IPS-20b (cell line): ENCODE data around the gene AQP7.
"Not testable (repeated sequence)": the region's sequence is repeated elsewhere in the genome, so short reads cannot be mapped to it uniquely, and the experiment has no call there.

ENCODE experiments used
- H3K27ac ChIP-seq: one replicate; pipeline ENCODE4 v1.5.1; 2013; ENCODE audit warnings: low read length
- H3K27me3 ChIP-seq: 2 replicates; pipeline ENCODE4 v1.6.1; 2013; ENCODE audit warnings: mild to moderate bottlenecking, low read length, inconsistent platforms; ENCODE audit not compliant: insufficient read depth
- H3K36me3 ChIP-seq: 2 replicates; pipeline ENCODE4 v1.6.1; 2013; ENCODE audit warnings: low read depth, mild to moderate bottlenecking, inconsistent platforms, low read length, moderate library complexity; ENCODE audit not compliant: insufficient read depth
- H3K4me1 ChIP-seq: 2 replicates; pipeline ENCODE4 v1.6.1; 2013; ENCODE audit warnings: mild to moderate bottlenecking, control low read depth, inconsistent platforms, low read length, moderate library complexity; ENCODE audit not compliant: insufficient read depth
- H3K4me3 ChIP-seq: 2 replicates; pipeline ENCODE4 v1.5.1; 2013; ENCODE audit warnings: mild to moderate bottlenecking, low read length, inconsistent platforms
- H3K9ac ChIP-seq: 2 replicates; pipeline ENCODE4 v1.6.1; 2013; ENCODE audit warnings: low read depth, mild to moderate bottlenecking, inconsistent platforms, low read length, moderate library complexity
- H3K9me3 ChIP-seq: 2 replicates; pipeline ENCODE4 v1.6.1; 2013; ENCODE audit warnings: mild to moderate bottlenecking, low read depth, low read length, inconsistent platforms; ENCODE audit not compliant: insufficient read depth

AQP7 gene

GRCh38 chr9:33429256-33429985 lies 27.1 kb upstream of the AQP7 start:
- Histone ChIP-seq H3K9ac (no peak overlapping the region), H3K36me3 (no peaks in the 10 kb centered on the region), H3K4me3 (no peak overlapping the region), H3K27ac (no peak overlapping the region), H3K4me1 (no peaks in the 10 kb centered on the region), H3K27me3 (no peaks in the 10 kb centered on the region), H3K9me3 (no peaks in the 10 kb centered on the region)

- no peaks in the 10 kb centered on the region for H3K9me3 ChIP-seq
- H3K9ac ChIP-seq: no peak overlapping the region
- no peaks in the 10 kb centered on the region for H3K36me3 ChIP-seq
Observed at GRCh38 chr9:33426843-33427293, 24.5 kb upstream of the AQP7 start.

GRCh38 chr9:33425128-33425533 lies 22.8 kb upstream of the AQP7 start:
- Histone ChIP-seq H3K9ac (no peak overlapping the region), H3K4me1 (no peaks in the 10 kb centered on the region), H3K27me3 (no peaks in the 10 kb centered on the region), H3K4me3 (no peak overlapping the region), H3K27ac (no peak overlapping the region), H3K36me3 (no peaks in the 10 kb centered on the region), H3K9me3 (no peaks in the 10 kb centered on the region)

More at GRCh38 chr9:33426843-33427293, 24.5 kb upstream of the AQP7 start:
- Histone ChIP-seq H3K27me3 (no peaks in the 10 kb centered on the region), H3K4me3 (no peak overlapping the region), H3K27ac (no peak overlapping the region), H3K4me1 (no peaks in the 10 kb centered on the region)

- H3K4me1 ChIP-seq, H3K4me3 ChIP-seq, H3K9ac ChIP-seq, H3K9me3 ChIP-seq, H3K27ac ChIP-seq, H3K36me3 ChIP-seq, H3K27me3 ChIP-seq: not testable (repeated sequence)
Observed at GRCh38 chr9:33424492-33424891, 22.1 kb upstream of the AQP7 start.

GRCh38 chr9:33424043-33424442 lies 21.7 kb upstream of the AQP7 start:
- H3K4me1 ChIP-seq, H3K36me3 ChIP-seq, H3K4me3 ChIP-seq, H3K9ac ChIP-seq, H3K27ac ChIP-seq, H3K27me3 ChIP-seq, H3K9me3 ChIP-seq: not testable (repeated sequence)

- H3K36me3 ChIP-seq: no peaks in the 10 kb centered on the region
- H3K4me1 ChIP-seq: no peaks in the 10 kb centered on the region; the same call in 1 of the 2 replicates
- H3K27me3 ChIP-seq: no peaks in the 10 kb centered on the region
- no peak overlapping the region for H3K27ac ChIP-seq
- no peak overlapping the region for H3K4me3 ChIP-seq
- H3K9ac ChIP-seq: no peak overlapping the region
- no peaks in the 10 kb centered on the region for H3K9me3 ChIP-seq
Observed at GRCh38 chr9:33419708-33420303, 17.4 kb upstream of the AQP7 start.

GRCh38 chr9:33418090-33418489 lies 15.7 kb upstream of the AQP7 start:
- H3K27ac ChIP-seq: no peak overlapping the region
- no peak overlapping the region for H3K9ac ChIP-seq
- no peaks in the 10 kb centered on the region for H3K9me3 ChIP-seq
- H3K27me3 ChIP-seq: no peaks in the 10 kb centered on the region
- no peaks in the 10 kb centered on the region for H3K36me3 ChIP-seq
- H3K4me1 ChIP-seq: no peaks in the 10 kb centered on the region; the same call in 1 of the 2 replicates
- no peak overlapping the region for H3K4me3 ChIP-seq

GRCh38 chr9:33416996-33417395 lies 14.6 kb upstream of the AQP7 start:
- Histone ChIP-seq H3K27me3 (no peaks in the 10 kb centered on the region), H3K36me3 (no peaks in the 10 kb centered on the region), H3K27ac (no peak overlapping the region), H3K9ac (no peak overlapping the region), H3K4me1 (no peaks in the 10 kb centered on the region; the same call in 1 of the 2 replicates), H3K4me3 (no peak overlapping the region), H3K9me3 (no peaks in the 10 kb centered on the region)

- Histone ChIP-seq H3K4me3 (no peak overlapping the region), H3K4me1 (no peaks in the 10 kb centered on the region; the same call in 1 of the 2 replicates), H3K27me3 (no peaks in the 10 kb centered on the region), H3K27ac (no peak overlapping the region), H3K9ac (no peak overlapping the region), H3K9me3 (no peaks in the 10 kb centered on the region), H3K36me3 (no peaks in the 10 kb centered on the region)
Observed at GRCh38 chr9:33415501-33416038, 13.2 kb upstream of the AQP7 start.

GRCh38 chr9:33414889-33415500 lies 12.6 kb upstream of the AQP7 start:
- Histone ChIP-seq H3K4me1 (no peaks in the 10 kb centered on the region; the same call in 1 of the 2 replicates), H3K27me3 (no peaks in the 10 kb centered on the region), H3K9me3 (no peaks in the 10 kb centered on the region), H3K27ac (no peak overlapping the region), H3K36me3 (no peaks in the 10 kb centered on the region), H3K4me3 (no peak overlapping the region), H3K9ac (no peak overlapping the region)

GRCh38 chr9:33414268-33414667 lies 11.9 kb upstream of the AQP7 start:
- H3K27ac ChIP-seq: no peak overlapping the region
- H3K9ac ChIP-seq: no peak overlapping the region

More at GRCh38 chr9:33414268-33414667, 11.9 kb upstream of the AQP7 start:
- H3K4me3 ChIP-seq: no peak overlapping the region
- no peaks in the 10 kb centered on the region for H3K36me3 ChIP-seq
- H3K4me1 ChIP-seq: no peaks in the 10 kb centered on the region; the same call in 1 of the 2 replicates
- H3K27me3 ChIP-seq: no peaks in the 10 kb centered on the region
- no peaks in the 10 kb centered on the region for H3K9me3 ChIP-seq
